HG03108 (cell line): ENCODE results near the gene POLR2C.

ENCODE experiments used
- ATAC-seq: cut with Tn5 transposase; IDR thresholded peaks from one replicate; pipeline ENCODE4 v1.9.1; 2021; ENCODE audit warnings: moderate library complexity; ENCODE audit not compliant: unreplicated experiment

Gene POLR2C

DNA sequence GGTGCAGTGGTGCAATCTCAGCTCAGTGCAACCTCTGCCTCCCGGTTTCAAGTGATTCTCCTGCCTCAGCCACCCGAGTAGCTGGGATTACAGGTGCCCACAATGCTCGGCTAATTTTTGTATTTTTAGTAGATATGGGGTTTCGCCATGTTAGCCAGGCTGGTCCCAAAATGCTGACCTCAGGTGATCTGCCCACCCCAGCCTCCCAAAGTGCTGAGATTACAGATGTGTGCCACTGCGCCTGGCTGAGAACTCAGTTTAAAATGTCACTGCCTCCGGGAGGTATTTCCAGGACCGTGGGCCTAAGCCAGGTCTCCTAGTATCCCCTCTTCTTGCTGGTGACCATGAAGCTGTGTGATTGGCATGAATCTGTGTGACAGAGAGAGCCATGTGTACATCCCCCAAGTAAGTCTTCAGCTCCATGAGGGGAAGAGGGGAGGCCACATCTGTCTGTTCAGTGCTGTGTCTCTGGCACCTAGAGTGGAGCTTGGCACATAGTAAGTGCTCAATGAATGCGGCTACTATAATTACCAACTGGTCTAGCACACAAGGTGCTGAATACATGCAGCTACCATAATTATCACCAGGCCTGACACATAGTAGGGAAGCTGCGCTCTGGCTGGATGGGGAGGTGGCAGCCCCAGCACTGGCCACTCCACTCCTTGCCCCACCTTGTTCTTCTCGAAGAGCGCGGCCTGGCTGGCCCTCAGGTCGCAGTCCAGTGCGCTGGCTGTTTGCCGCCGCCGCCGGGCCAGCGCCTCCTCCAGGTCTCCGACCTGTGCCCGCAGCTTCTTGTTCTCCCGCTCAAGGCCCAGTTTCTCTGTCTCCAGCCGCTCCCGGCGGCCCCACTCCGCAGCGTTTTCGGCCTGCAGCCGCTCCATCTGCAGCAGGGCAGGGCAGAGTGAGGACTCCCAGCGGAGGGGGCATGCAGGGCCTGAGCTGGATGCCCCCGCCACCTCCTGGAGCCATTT lies 55.2 kb downstream of the POLR2C start:
- no peak for ATAC-seq

DNA sequence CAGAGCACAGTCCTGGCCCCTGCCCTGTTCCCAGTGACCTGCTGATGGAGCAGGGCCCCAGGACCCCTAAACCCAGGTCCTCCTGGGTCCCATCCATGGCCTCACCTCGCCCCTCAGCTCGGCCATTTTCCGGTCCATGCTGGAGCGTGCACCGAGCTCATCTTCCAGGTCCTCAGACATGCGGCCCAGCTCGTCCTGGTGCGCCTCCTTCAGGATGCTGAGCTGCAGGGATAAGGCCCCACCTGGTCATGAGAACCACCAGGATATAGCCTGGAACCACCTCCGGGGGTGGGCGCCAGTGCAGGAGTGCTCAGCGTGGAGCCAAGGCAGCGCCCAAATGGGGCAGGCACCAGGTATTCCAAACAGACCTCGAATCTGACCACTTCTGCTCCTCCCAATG lies 56.0 kb downstream of the POLR2C start:
- ATAC-seq: no peak

DNA sequence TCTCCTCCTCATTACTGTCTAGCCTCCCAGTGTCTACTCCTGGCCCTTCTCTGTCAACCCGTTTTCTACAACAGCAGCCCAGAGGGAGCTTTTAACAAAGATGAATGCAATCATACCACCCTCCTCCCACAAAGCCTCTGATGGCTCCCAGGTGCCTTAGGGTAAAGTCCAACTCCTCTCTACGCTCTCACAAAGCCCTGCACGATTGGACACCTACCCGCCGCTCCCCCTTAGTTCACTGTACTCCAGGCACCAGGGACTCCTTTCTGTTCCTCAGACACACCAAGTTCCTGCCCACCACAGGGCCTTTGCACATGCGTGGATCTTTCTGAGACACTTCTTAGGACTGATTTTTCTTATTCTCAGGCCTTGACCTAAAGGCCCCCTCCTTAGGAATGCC lies 56.4 kb downstream of the POLR2C start:
- no peak for ATAC-seq

DNA sequence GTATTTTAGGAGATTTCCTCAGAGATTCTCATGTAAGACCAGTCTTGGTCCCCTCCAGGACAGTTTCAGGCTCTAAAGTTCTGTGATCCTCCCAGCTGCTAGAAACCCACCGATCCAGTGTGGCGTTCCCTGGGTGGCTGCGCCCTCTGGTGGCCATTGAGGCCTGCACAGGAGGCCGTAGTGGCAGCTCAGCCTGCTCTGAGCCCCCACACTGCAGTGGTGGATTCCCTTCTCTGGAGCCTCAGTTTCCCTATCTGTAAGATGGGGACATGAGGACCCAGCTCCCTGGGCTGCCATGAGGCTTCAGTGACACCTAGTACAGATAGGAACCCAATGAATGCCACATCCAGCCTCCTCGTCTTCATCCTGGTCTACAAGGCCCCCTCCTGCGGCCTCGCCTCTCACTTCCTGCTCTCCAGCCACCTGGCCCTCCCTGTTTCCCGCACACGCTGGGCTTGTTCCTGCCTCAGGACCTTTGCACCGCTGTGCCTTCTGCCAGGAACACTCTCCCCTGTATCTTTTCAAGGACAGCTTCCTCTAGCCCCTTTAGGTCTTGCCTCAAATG lies 57.4 kb downstream of the POLR2C start:
- no peak for ATAC-seq
